HepG2 (cell line): ENCODE results near the gene COL5A1.

Source experiments
- ELF1 ChIP-seq: sonication (generic); formaldehyde crosslinking; IDR thresholded peaks from 2 replicates; pipeline ENCODE4 v1.4.0; 2020; ENCODE audit warnings: missing genetic modification reagents
- U2AF1 ChIP-seq: fragments of 200-400 bp; formaldehyde crosslinking; optimal IDR thresholded peaks from 2 replicates; pipeline ENCODE3; 2017; ENCODE audit warnings: mild to moderate bottlenecking, low read depth, low read length

DNA sequence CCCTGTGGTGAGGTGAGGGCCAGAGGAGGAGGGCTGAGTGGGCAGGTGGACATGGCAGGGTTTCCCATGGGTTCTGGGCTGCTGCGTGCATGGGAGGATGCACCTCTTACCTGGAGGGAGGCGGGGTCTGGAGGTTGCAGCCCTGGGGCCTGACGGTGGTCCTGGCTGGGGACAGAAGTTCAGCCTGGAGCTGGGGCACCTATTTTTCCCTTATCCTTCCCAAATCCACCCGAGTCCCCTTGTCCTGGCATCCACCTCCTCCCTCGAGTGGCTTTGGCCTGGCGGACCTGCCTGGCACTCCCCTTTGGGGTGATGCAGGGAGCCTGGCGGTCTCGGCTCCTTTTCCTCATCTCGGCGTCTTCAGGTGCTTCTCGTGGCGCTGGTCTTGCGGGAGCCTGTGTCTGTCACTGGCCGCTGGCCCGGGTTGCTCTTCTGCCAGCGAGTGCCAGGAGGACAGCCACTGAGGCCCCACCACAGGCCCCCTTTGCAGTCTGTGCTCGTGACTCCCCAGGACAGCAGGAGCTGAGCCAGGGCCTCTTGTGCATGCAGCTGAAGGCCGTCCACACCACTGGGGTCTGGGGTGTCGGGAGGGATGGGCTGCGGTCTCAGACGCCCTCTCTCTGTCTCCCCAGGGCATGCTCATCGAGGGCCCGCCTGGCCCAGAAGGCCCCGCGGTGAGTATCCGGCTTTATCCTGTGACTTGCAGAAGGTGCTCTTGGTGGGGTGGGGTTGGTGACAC lies 96.4 kb downstream of the COL5A1 start:
- TF ChIP-seq ELF1 (CRISPR knock-in tag) (no peak), U2AF1 (no peak)
